ENCODE results near the gene ELMO3. TPM values are rescaled to one million over a fixed set of nuclear protein-coding genes. Genes with fewer than 3 reads are reported as not detected.

Gene ELMO3
- total and polyA plus RNA-seq, 2 of the 13 experiments (the other 11 are each of a cell fraction or from before 2014, with no cell fraction given), result 2.6 to 4.0 TPM

DNA sequence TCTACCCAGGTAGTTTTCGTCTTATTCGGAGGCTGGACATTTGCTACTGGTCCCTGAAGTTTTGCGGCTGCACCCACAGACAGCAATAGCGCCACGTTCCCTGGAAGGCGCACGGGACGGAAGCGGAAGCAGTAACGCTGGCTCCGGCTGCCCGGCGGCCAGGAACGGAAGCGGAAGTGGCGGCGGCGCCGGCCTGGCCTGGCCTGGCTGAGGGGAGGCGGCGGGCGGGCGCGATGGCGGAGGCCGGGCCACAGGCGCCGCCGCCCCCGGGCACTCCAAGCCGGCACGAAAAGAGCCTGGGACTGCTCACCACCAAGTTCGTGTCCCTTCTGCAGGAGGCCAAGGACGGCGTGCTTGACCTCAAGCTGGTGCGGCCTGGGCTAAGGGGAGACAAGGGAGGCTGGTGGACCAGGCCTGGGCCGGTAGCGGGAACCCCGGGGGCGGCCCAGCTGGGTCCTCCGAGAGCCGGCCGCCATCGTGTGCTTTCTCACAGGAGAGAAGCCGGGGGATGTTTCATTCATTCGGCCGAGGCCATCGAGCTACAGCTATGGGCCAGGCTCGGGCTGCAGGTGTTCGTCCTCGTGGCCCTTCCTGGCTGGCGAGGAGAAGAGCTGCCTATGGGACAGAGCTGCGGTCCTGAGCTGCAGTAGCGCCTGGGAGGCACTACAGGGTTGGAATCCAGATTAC lies 6.8 kb upstream of the ELMO3 start, which contains the start of gene E2F4 (continued):
- TF ChIP-seq ZNF337 (CRISPR knock-in tag; IDR thresholded peaks at IDR 0.05; ENCODE audit: borderline replicate concordance, low read depth) (no peak), ZFP82 (CRISPR knock-in tag; IDR thresholded peaks at IDR 0.05; ENCODE audit: borderline replicate concordance) (no peak), HNRNPLL (IDR thresholded peaks at IDR 0.05; ENCODE audit: low read depth, low read length, poor library complexity, severe bottlenecking) (peak; percentile 73), FOXO1 (CRISPR knock-in tag; IDR thresholded peaks at IDR 0.05) (peak; percentile 51; the same call in 1 of the 2 replicates), NCOR1 (IDR thresholded peaks at IDR 0.05; ENCODE audit: borderline replicate concordance, low read length) (no peak), ZBTB7A (CRISPR knock-in tag; IDR thresholded peaks at IDR 0.05) (no peak), TAF15 (IDR thresholded peaks at IDR 0.05; ENCODE audit: low read depth, low read length, poor library complexity, severe bottlenecking) (peak; percentile 77), CENPBD1 (CRISPR knock-in tag; IDR thresholded peaks at IDR 0.05; ENCODE audit: borderline replicate concordance, low read depth) (no peak; the same call in 1 of the 2 replicates), DZIP1 (CRISPR knock-in tag; IDR thresholded peaks at IDR 0.05) (peak; percentile 93; the same call in 1 of the 2 replicates), ZNF562 (CRISPR knock-in tag; IDR thresholded peaks at IDR 0.05; ENCODE audit: borderline replicate concordance) (no peak), ARNT (IDR thresholded peaks at IDR 0.05) (no peak), ZC3H13 (CRISPR knock-in tag; IDR thresholded peaks at IDR 0.05) (0 out of 2 replicates have a peak, but pooled peaks have one; percentile 33)
- TF ChIP-seq, protein P1, sequence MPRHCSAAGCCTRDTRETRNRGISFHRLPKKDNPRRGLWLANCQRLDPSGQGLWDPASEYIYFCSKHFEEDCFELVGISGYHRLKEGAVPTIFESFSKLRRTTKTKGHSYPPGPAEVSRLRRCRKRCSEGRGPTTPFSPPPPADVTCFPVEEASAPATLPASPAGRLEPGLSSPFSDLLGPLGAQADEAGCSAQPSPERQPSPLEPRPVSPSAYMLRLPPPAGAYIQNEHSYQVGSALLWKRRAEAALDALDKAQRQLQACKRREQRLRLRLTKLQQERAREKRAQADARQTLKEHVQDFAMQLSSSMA (CRISPR knock-in tag; IDR thresholded peaks at IDR 0.05), result no peak; the same call in 1 of the 2 replicates
- TF ChIP-seq, protein P2, sequence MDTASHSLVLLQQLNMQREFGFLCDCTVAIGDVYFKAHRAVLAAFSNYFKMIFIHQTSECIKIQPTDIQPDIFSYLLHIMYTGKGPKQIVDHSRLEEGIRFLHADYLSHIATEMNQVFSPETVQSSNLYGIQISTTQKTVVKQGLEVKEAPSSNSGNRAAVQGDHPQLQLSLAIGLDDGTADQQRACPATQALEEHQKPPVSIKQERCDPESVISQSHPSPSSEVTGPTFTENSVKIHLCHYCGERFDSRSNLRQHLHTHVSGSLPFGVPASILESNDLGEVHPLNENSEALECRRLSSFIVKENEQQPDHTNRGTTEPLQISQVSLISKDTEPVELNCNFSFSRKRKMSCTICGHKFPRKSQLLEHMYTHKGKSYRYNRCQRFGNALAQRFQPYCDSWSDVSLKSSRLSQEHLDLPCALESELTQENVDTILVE (CRISPR knock-in tag; IDR thresholded peaks at IDR 0.05), result peak; percentile 79; the same call in 1 of the 2 replicates
- TF ChIP-seq, protein P3, sequence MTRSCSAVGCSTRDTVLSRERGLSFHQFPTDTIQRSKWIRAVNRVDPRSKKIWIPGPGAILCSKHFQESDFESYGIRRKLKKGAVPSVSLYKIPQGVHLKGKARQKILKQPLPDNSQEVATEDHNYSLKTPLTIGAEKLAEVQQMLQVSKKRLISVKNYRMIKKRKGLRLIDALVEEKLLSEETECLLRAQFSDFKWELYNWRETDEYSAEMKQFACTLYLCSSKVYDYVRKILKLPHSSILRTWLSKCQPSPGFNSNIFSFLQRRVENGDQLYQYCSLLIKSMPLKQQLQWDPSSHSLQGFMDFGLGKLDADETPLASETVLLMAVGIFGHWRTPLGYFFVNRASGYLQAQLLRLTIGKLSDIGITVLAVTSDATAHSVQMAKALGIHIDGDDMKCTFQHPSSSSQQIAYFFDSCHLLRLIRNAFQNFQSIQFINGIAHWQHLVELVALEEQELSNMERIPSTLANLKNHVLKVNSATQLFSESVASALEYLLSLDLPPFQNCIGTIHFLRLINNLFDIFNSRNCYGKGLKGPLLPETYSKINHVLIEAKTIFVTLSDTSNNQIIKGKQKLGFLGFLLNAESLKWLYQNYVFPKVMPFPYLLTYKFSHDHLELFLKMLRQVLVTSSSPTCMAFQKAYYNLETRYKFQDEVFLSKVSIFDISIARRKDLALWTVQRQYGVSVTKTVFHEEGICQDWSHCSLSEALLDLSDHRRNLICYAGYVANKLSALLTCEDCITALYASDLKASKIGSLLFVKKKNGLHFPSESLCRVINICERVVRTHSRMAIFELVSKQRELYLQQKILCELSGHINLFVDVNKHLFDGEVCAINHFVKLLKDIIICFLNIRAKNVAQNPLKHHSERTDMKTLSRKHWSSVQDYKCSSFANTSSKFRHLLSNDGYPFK (CRISPR knock-in tag; IDR thresholded peaks at IDR 0.05; ENCODE audit: borderline replicate concordance), result peak; percentile 62; the same call in 1 of the 2 replicates
- TF ChIP-seq, protein P4, sequence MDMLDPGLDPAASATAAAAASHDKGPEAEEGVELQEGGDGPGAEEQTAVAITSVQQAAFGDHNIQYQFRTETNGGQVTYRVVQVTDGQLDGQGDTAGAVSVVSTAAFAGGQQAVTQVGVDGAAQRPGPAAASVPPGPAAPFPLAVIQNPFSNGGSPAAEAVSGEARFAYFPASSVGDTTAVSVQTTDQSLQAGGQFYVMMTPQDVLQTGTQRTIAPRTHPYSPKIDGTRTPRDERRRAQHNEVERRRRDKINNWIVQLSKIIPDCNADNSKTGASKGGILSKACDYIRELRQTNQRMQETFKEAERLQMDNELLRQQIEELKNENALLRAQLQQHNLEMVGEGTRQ (IDR thresholded peaks at IDR 0.05; ENCODE audit: low read depth, low read length), result no peak
- TF ChIP-seq, protein P4 (CRISPR knock-in tag; IDR thresholded peaks at IDR 0.05; ENCODE audit: borderline replicate concordance), result no peak

All from HepG2 (cell line).